GM18502 (cell line): ENCODE measurements around the gene IDE.
"Not testable (repeated sequence)": the region's sequence is repeated elsewhere in the genome, so short reads cannot be mapped to it uniquely, and the experiment has no call there.

Source experiments
- ATAC-seq: cut with Tn5 transposase; IDR thresholded peaks from one replicate; pipeline ENCODE4 v1.9.1; 2021; ENCODE audit warnings: mild to moderate bottlenecking; ENCODE audit not compliant: unreplicated experiment, poor library complexity

The IDE gene

DNA sequence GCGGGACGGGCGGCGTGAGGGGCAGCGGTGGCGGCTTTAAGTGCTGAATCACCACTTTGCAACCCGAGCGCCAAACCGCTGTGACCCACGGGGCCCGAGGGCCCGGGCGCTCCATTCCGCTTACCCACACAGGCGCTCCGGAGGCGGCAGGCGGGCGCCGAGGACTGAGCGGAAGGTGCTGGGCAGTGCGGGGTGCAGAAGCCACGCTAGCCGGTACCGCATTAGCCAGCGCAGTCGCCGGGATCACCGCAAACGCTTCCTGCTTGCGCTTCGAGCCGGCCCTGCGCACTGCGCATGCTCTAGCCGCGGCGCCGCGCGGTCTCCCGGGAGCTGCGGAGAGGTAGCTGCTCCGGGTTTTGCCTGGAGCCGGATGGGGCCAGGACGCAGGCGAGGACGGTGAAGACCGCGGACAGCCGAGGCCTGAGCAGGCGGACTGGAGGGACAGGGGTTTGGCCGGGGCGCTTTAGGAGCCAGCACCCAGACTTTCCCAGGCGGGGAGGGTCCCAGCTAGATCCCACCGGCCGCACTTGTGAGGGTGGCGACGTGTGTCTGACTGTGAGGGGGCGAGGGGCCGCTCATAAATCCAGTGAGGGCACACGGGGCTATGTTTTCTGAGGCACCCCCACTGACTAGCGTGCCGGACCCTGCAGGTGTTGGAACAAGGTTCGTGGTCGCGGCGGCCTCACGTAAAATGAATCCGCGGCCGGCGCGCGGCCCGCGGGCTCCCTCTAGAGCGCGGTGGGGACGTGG lies at the start of gene IDE:
IDE (minus strand) TSS at position 296 of the 750 bp plus-strand sequence; CDS start at position 222, 74 bp downstream.
- ATAC-seq: peak; percentile 70

DNA sequence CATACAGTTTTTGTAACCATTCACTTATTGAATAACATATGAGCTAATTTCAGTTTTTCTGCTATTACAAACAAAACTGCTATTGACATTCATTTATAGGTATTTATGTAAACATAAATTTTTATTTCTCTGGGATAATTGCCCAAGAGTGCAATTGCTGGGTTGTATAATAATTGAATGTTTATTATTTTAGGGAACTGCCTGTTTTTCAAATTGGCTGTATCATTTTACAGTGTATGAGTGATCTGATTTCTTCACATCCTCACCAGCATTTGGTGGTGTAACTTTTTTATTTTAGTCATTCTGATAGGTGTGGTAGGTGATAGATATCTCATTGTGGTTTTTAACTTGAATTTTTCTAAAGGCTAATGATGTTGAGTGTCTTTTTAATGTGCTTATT lies 45.5 kb upstream of the IDE start:
- ATAC-seq: no peak

DNA sequence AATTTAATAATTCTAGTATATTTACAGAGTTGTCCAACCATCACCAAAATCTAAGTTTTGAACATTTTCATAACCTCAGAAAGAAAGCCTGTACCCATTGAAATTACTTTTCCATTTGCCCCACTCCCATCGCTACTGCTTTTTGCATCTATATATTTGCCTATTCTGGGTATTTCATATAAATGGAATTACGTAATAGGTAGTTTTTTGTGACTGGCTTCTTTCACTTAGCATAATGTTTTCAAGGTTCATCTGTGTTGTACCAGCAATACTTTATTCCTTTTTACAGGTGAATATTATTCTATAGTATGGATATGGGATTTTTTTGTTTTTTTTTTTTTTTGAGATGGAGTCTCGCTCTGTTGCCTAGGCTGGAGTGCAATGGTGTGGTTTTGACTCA lies 41.6 kb upstream of the IDE start:
- no peak for ATAC-seq

- ATAC-seq: no peak
Observed at GRCh38 chr10:92604841-92605240, 30.9 kb upstream of the IDE start.

GRCh38 chr10:92598321-92598720 lies 24.4 kb upstream of the IDE start:
- ATAC-seq: no peak

GRCh38 chr10:92595505-92595904 lies 21.6 kb upstream of the IDE start:
- no peak for ATAC-seq

DNA sequence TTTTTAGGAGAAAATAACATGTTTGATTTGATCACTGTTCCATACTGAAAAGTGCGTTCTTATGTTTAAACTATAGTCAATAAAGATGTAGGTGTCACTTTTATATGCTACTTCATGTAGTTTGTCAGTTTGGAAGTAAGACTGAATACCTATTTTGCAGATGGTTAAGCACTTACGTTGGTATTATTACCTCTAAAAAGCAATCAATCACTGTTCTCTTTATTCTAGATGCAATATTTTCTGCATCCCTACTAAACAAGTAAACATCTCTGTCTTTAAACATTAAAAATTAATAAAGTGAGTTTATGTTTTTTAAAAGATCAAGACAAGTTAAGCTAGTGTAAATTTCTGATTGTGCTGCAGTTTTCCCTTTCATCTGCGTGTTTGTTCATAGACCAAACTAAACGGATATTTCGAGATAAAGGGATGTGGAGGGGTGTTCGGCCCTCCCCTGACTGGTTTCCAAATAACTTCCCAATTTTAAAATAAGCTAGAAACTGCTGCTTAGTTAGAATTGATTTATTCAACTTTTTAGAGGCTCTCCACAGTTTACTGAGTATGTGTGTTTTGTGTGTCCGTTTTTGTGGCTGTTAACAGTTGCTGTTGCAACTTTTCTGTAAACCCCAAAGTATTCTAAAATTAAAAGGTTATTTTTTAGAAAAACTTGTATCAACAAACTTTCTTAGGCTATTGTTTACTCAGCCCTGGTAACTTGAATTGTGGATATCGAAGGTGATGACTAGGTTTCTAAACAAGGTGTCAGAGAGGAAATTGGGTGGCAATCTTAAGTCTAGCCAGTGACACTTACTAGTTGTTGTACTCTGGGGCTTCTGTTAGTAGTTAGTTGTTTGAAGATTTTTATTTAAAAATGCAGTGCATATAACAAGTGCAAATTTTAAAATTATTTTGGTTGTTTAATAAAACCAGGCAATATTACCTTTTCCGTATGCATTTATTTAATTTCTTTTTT lies 20.0 kb upstream of the IDE start:
- ATAC-seq: no peak

- ATAC-seq: peak; percentile 76
Observed at GRCh38 chr10:92592761-92593618, 19.1 kb upstream of the IDE start, which contains the start of gene KIF11. KIF11 (plus strand) TSS chr10:92593130; CDS start chr10:92593376, 246 bp downstream.

- peak; percentile 75 for ATAC-seq
Observed at GRCh38 chr10:92591550-92592022, 17.7 kb upstream of the IDE start.

- peak; percentile 21 for ATAC-seq
Observed at GRCh38 chr10:92590623-92591549, 17.0 kb upstream of the IDE start.

- ATAC-seq: not testable (repeated sequence)
Observed at GRCh38 chr10:92582347-92582746, 8.5 kb upstream of the IDE start.

- ATAC-seq: no peak
Observed at GRCh38 chr10:92575961-92576360, 2.1 kb upstream of the IDE start.

DNA sequence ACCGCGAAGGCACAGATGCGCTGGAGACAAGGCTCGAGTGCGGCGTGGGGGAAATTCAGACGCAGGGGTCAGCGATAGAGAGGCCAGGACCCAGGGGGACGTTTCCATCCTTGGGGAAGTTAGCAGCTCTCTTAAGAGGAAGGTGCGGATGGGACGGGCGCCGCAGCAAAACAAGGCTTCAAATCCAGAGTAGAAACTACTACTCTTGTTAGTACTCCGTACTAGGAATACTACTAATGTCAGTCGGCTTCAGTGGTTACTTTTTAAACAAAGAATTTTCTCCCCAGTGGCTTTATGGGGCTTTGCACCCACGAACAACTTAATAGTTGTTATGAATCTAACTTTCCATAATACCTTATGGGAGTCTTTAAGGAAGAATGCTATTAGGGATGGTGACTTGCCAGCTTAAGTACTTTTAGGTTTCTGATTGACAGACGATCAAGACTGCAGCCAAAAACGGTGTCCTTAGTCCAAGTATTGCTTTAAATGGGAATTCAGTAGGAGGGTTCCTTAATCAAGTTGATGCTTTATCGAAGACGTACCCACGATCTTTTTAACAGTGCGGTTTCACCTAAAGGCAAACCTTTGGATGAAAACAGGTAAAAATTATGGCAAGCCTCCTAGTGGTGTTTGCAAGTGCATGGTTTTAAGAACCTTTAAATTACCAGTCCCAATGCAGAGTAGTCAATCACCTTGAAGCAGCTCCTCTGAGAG lies 812 bp upstream of the IDE start:
- peak; percentile 26 for ATAC-seq

- no peak for ATAC-seq
Observed at GRCh38 chr10:92573091-92573797, 649 bp downstream of the IDE start.

GRCh38 chr10:92572362-92573090 lies 1.4 kb downstream of the IDE start:
- no peak for ATAC-seq

DNA sequence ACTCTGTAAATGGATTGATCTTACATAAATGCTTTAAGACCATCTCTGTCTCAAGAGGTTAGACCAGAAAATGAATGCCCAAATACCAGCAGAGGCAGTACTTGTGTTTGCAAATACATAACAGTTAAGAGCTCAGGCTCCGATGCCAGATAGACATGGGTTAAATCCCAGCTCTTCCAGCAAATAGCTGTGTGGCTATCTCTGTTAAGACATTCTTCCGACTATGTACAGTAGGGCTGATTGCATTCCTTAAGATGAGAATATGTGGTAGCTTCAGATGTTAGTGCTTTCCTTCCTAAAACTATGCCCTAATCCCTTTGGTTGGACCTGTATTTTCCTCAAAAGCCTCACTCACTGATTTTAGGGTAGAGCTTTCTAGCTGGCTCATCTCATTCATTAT lies 2.2 kb downstream of the IDE start:
- no peak for ATAC-seq

- ATAC-seq: not testable (repeated sequence)
Observed at GRCh38 chr10:92569663-92570062, 4.2 kb downstream of the IDE start.
